Gastrocnemius medialis (tissue), 4 donors: ENCODE data around the gene TRAPPC8.

Experiments used
- POLR2A ChIP-seq, 2 donors: fragments of 450-650 bp; IDR thresholded peaks; one replicate each; pipeline ENCODE4 v1.6.1; 2017; ENCODE audit warnings: antibody characterized with exemption in 2 of 2, mild to moderate bottlenecking in 2 of 2, moderate library complexity in 2 of 2
- TF ChIP-seq, protein P1 (sequence below), 5 experiments: fragments of 450-650 bp in 3 of 5; fragments of 200-600 bp in 2 of 5; sonication (generic) in 2 of 5; IDR thresholded peaks in 4 of 5; conservative IDR thresholded peaks in 1 of 5; 1 replicate in 4 of 5; 2 replicates in 1 of 5; pipeline ENCODE4 v1.5.1; 2016 to 2019; ENCODE audit warnings: antibody characterized with exemption in 5 of 5, mild to moderate bottlenecking in 3 of 5, moderate library complexity in 3 of 5

DNA sequence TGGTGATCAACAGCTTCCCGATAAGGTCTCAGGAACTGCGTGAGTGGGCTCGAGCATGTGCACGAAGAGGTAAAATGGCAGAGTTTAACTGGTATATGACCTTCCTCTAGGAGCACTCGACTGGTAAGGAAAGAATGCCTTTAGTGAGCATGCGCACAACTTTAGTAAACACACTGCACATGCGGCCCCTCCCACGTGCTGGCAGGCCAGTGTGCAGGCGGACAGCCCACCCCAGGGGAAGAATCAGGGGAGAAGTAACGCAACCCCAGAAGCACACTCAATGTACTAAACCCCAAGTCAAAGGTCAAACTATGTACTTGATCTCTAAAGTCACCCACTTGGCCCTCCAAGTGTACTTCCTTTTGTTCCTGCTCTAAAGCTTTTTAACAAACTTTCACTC lies 153.5 kb downstream of the TRAPPC8 start:
- TF ChIP-seq, protein P1, sequence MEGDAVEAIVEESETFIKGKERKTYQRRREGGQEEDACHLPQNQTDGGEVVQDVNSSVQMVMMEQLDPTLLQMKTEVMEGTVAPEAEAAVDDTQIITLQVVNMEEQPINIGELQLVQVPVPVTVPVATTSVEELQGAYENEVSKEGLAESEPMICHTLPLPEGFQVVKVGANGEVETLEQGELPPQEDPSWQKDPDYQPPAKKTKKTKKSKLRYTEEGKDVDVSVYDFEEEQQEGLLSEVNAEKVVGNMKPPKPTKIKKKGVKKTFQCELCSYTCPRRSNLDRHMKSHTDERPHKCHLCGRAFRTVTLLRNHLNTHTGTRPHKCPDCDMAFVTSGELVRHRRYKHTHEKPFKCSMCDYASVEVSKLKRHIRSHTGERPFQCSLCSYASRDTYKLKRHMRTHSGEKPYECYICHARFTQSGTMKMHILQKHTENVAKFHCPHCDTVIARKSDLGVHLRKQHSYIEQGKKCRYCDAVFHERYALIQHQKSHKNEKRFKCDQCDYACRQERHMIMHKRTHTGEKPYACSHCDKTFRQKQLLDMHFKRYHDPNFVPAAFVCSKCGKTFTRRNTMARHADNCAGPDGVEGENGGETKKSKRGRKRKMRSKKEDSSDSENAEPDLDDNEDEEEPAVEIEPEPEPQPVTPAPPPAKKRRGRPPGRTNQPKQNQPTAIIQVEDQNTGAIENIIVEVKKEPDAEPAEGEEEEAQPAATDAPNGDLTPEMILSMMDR (IDR thresholded peaks at IDR 0.05 in 4 of 5, conservative IDR thresholded peaks at IDR 0.05 in 1 of 5), result no peak
- TF ChIP-seq POLR2A (IDR thresholded peaks at IDR 0.05), result no peak
